Activated T-helper 1 cell treated with anti-CD3 and anti-CD28 coated beads, Interleukin-12 subunit alpha, Interleukin-12 subunit beta, Interleukin-2, Interleukin-4 antibody, amounts not matched to agents 30 ng/mL and 10 ng/mL and 1 ng/mL, durations not matched to agents 14 hours and 24 hours and 36 hours (primary cell): ENCODE results near the gene LKAAEAR1. TPM values are rescaled to one million over a fixed set of nuclear protein-coding genes. Genes with fewer than 3 reads are reported as not detected.

Experiments
- DNase-seq: peaks from one replicate; pipeline ENCODE4 v3.0.0; 2021; ENCODE audit warnings: low spot score
- H3K27ac Mint-ChIP-seq: one replicate; pipeline ENCODE4 v1.8.0; 2021; ENCODE audit warnings: mild to moderate bottlenecking, mixed read lengths
- H3K27me3 Mint-ChIP-seq: one replicate; pipeline ENCODE4 v1.8.0; 2022; ENCODE audit warnings: mild to moderate bottlenecking, moderate library complexity, mixed read lengths; ENCODE audit not compliant: insufficient read depth
- H3K36me3 Mint-ChIP-seq: one replicate; pipeline ENCODE4 v1.8.0; 2021; ENCODE audit warnings: low read depth, mixed read lengths
- H3K4me1 Mint-ChIP-seq: one replicate; pipeline ENCODE4 v1.8.0; 2021; ENCODE audit warnings: low read depth, mixed read lengths
- H3K4me3 Mint-ChIP-seq: one replicate; pipeline ENCODE4 v1.8.0; 2021; ENCODE audit warnings: mild to moderate bottlenecking, moderate library complexity, mixed read lengths
- H3K9me3 Mint-ChIP-seq: one replicate; pipeline ENCODE4 v1.8.0; 2021; ENCODE audit warnings: mixed read lengths
- intact Hi-C: fragments of 100-400 bp; cut with micrococcal nuclease; formaldehyde crosslinking; loops from one replicate; pipeline ENCODE4 v1.15.1; 2024
- total RNA-seq: library from RNA; stranded (reverse); gene quantifications from 2 replicates; pipeline ENCODE4 v1.2.3, GENCODE V29; 2022

Gene LKAAEAR1
- total RNA-seq, 1 donor from 2014 or later = 0.31 TPM

DNA sequence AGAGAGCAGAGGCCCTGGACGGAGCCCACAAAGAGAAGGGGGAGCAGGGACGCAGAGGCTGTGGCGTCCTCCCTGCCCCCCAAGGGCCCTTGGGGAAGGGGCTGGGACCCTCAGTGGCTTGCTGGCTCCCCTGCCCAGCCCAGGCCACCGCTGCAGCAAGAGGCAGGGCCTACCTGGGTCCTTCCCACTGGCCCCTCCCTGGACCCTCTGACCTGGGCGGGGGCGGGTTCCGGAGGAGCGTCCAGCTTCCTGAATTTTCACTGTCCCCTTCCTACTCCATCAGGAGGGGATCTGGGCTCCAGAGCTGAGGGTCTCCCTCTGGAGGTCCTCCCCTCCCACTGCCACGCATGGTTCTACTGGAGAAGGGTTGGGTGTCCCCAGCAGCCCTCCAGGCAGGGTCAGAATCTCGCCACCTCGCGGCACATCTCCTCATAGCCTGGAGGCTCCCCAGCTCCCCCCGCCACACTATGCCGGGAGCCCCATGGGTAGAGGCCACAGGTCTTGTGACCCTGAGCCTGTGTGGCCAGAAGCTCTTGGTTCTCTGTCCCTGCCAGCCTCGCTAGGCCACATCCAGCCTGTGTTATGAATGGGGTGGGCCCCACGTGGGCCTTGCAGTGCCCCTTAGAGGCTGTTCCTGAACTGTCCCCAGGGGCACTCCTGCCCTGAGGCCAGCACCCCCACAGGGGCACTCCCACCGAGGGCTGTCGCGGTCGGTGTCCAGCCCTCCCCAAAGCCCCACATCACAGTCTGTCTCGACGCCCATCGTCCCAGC, 33.8 kb downstream of the LKAAEAR1 start:
- DNase-seq = no peak
- Mint-ChIP-seq H3K4me1 (peaks cover 14% of the 10 kb centered on the region), H3K27me3 (peaks cover 25% of the 10 kb centered on the region), H3K36me3 (peaks cover 3% of the 10 kb centered on the region), H3K9me3 (no peaks in the 10 kb centered on the region), H3K27ac (no peak overlapping the region), H3K4me3 (peak overlapping the region; percentile 26)
- intact Hi-C loops = no loop called here

DNA sequence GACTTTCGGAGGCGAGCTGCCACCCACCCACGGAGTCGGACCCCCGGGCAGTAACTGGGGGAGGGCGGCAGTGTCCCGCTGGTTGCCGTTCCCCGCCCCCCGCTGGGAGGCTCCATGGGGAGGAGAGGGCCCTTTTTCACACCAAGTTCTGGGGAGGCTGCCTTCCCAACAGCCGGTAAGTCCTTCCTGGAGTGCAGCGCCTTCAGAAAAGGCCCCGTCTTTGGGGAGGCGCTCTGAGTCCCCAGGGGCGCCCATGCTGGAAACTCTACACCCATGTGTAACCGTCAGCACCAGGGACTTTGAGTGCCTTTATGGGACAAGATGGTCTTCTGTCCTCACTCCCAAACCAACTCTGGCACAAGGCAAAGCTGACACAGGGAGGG, 34.3 kb downstream of the LKAAEAR1 start:
- H3K4me3 Mint-ChIP-seq = peak overlapping the region; percentile 30
- no peak for DNase-seq
- intact Hi-C loops = no loop called here
- peaks cover 25% of the 10 kb centered on the region for H3K27me3 Mint-ChIP-seq
- no peaks in the 10 kb centered on the region for H3K9me3 Mint-ChIP-seq
- H3K36me3 Mint-ChIP-seq = peaks cover 3% of the 10 kb centered on the region
- no peak overlapping the region for H3K27ac Mint-ChIP-seq
- peaks cover 9% of the 10 kb centered on the region for H3K4me1 Mint-ChIP-seq

DNA sequence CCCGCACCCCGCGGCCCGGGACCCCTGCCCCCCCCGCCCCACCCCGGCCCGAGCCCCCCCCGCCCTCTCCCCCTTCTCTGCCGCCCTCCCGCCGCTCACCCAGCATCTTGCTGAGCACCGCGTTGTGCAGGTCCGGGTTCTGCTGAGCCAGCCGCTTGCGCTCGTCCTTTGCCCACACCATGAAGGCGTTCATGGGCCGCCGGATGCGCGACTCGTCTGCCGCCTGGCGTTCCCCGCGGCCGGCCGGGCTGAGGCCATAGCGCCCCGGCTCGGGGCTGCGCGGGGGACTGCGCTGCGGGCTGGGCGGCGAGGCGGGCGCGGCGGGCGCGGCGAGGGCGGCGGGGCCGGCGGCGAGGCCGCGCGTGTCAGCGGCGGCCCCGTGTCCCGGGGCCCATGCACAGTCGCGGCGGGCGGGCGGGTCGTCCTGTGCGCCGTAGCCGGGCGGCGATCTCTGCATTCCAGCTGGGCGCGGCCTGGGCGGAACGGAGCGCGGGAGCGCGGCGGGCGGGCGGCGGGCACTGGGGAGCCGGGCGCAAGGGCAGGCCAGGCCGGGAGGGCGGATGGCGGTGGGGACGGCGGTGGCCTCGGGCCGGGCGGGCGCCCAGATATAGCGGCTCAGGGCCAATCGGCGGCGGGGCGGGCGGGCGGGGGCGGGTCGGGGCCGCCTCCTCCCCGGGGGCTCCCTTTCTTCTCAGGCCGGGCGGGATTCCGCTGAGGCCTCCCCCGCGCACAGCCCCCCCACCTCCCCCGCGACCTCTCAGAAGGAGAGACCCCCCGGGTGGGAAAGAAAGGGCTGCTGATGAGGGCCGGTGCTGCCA, 34.9 kb downstream of the LKAAEAR1 start, which contains the start of gene SOX18:
Gene SOX18, minus strand, starts transcription at position 580 of the 818 bp plus-strand sequence. Its CDS starts 123 bp downstream, at position 457.
- peaks cover 3% of the 10 kb centered on the region for H3K36me3 Mint-ChIP-seq
- intact Hi-C loops = no loop called here
- peak within 1 kb of the TSS; percentile 66 for H3K4me3 Mint-ChIP-seq
- DNase-seq = no peak
- H3K27me3 Mint-ChIP-seq = peaks cover 25% of the 10 kb centered on the region
- H3K4me1 Mint-ChIP-seq = peaks cover 14% of the 10 kb centered on the region
- no peaks in the 10 kb centered on the region for H3K9me3 Mint-ChIP-seq
- H3K27ac Mint-ChIP-seq = no peak within 1 kb of the TSS

DNA sequence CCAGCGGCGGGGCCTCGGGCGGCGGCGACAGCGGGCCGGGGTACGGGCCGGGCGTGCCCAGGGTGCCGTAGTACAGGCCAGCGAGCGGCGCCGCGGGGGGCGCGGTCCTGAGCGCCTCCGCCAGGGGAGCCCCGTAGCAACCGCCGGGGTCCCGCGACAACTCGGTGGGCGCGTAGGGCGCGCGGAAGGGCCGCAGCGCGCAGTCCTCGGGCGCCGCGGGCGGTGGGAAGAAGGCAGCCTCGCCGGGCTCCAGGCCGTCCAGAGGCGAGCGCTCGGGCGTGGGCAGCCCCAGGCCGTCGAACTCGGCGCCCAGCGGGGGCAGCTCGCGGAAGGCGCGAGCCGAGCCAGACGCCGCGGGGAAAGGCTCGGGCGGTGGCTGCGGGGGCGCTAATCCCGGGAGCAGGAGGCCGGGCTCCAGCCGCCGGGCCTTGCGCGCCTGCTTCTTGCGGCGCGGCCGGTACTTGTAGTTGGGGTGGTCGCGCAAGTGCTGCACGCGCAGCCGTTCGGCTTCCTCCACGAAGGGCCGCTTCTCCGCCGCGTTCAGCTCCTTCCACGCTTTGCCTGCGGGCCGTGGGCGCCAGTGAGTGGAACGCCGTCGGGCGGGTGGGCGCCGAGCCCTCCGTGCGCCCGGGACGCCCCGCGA, 35.7 kb downstream of the LKAAEAR1 start:
- Mint-ChIP-seq H3K4me3 (no peak overlapping the region), H3K9me3 (no peaks in the 10 kb centered on the region), H3K27me3 (peaks cover 25% of the 10 kb centered on the region), H3K4me1 (peaks cover 21% of the 10 kb centered on the region), H3K27ac (no peak overlapping the region), H3K36me3 (peaks cover 3% of the 10 kb centered on the region)
- intact Hi-C loops = no loop called here
- no peak for DNase-seq

DNA sequence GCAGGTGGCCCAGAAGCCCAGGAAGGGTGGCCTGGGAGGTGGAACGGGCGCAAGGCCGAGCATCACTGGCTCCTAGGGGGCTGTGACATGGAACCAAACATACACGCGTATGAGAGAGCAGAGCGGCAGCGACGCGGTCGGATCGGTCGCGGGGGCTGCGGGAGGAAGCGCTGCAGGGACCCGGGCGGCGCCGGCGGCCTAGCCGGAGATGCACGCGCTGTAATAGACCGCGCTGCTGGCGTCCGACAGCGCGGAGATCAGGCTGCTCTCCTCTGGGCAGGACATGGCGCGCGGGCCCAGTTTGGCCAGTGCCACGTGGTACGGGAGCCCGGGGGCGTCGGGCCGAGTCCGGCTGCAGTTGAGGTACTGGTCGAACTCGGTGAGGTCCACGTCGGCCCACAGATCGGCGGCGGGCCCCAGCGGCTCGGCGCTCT, 36.2 kb downstream of the LKAAEAR1 start:
- Mint-ChIP-seq H3K36me3 (peaks cover 3% of the 10 kb centered on the region), H3K27ac (no peak overlapping the region), H3K4me1 (peaks cover 21% of the 10 kb centered on the region), H3K4me3 (peak overlapping the region; percentile 33), H3K27me3 (peaks cover 25% of the 10 kb centered on the region), H3K9me3 (no peaks in the 10 kb centered on the region)
- DNase-seq = no peak
- intact Hi-C loops = no loop called here

DNA sequence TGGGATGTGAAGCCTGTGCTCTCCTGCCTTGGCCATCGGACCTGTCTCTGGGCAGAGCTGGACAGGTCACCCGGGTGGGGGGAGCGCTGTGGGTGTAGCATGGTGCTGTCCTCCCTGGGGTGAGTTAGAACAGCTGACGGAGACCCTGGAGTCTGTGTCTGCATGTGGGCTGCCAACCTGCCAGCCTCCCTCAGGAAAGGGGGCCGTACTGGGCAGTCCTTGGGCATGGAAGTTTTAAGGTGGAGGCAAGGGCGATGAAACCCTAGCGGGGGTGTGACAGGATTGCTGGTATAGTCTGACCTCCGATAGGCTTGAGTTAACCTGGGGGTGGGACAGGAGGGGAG, 37.2 kb downstream of the LKAAEAR1 start:
- Mint-ChIP-seq H3K36me3 (peaks cover 3% of the 10 kb centered on the region), H3K27me3 (peaks cover 25% of the 10 kb centered on the region)
- DNase-seq = no peak

DNA sequence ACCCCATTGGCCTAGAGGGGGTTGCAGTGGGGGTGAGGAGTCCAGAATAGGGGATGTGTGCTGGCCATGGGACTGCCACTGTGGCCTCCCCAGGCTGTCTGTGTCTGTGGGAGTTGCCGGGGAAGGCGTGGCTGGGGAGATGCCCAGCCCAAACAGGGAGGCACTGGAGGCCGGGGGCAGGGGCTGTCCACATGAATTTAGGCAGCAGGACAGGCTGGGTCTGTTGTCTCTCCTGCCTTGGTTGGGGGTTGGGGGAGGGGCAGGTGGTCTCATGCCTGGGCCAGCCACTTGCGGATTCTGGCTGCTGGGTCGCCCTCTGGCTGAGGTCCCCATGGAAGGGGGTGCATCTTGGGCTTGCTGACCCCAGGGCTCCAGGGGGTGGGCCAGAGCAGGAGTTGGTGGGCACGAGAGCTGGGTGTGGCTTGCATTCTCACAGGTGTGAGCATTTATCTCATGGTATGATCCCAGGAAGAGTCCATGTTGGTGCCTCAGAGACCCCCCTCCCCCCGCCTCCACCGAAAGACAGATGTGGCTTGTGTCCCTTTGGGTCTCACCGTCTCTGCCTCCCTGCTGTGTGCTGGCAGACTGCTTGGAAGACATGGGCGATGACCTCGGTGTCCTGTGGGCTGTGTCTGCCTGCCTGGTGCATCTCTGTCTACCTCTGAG, 38.7 kb downstream of the LKAAEAR1 start:
- intact Hi-C loops = no loop called here
- Mint-ChIP-seq H3K9me3 (no peaks in the 10 kb centered on the region), H3K27me3 (peaks cover 22% of the 10 kb centered on the region), H3K36me3 (peaks cover 3% of the 10 kb centered on the region), H3K4me3 (no peak overlapping the region), H3K4me1 (peaks cover 26% of the 10 kb centered on the region), H3K27ac (no peak overlapping the region)
- no peak for DNase-seq

More for the DNA sequence above, 37.2 kb downstream of the LKAAEAR1 start:
- Mint-ChIP-seq H3K9me3 (no peaks in the 10 kb centered on the region), H3K4me1 (peaks cover 21% of the 10 kb centered on the region), H3K4me3 (no peak overlapping the region), H3K27ac (no peak overlapping the region)
- intact Hi-C loops = no loop called here

DNA sequence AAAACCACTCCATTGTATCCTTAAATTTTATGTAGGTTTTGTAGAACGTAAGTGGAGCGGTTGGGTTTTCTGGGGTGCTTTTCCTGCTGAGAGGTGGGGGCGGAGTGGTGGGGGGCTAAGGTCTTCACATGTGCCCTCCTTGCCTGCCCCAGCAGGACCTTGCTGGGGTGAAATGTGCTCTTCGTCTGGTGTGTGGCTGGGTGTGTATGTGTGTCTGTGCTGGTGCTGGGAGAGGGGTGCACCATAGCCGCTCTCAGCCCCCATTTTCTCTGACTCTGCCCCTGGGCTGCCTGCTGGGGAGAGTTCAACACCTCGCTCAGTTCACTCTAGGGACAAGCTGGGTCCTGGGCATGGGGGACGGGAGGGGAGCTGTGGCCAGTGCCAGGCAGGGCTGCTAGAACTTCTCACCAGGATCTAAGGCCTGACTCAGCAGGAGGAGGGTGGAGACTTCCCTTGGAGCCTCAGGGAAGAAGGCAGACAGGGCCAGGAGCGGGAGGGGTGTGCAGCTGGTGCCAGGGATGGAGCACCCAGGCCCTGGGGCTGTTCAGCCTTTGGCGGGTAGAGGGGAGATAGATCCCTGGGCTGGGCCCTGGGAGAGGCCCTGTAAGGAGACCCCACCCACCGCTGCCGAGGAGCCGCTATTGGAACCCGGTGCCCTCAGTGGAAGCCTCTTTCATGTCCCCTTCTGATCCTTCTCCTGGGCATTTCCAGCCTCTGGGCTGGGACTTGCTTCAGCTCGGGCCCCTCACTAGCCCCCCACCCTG, 39.5 kb downstream of the LKAAEAR1 start:
- Mint-ChIP-seq H3K4me1 (peaks cover 32% of the 10 kb centered on the region), H3K4me3 (no peak overlapping the region), H3K9me3 (no peaks in the 10 kb centered on the region), H3K27ac (no peak overlapping the region), H3K27me3 (peaks cover 26% of the 10 kb centered on the region), H3K36me3 (peaks cover 3% of the 10 kb centered on the region)
- intact Hi-C loops = loop anchor here (5.0 kb wide), 1 partner anchor 307 kb away; the partner anchor contains the start of genes LIME1 and SLC2A4RG
- no peak for DNase-seq

DNA sequence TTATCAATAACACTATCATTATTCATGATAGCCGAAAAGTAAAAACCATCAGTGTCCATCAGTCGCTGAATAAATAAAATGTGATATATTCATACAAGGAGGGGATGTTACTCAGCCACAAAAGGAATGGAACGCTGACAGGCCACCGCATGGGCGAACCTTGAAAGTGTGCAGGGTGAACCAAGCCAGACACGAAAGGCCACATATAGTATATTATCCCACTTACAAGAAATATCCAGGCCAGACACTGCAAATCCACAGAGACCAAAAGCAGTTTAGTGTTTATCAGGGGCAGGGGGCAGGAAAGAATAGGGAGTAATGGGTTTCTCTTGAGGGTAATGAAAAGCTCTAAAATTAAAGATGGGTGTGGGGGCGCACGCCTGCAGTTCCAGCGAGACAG, 40.4 kb downstream of the LKAAEAR1 start:
- Mint-ChIP-seq H3K9me3 (no peaks in the 10 kb centered on the region), H3K27ac (no peak overlapping the region), H3K27me3 (peaks cover 24% of the 10 kb centered on the region), H3K36me3 (peaks cover 3% of the 10 kb centered on the region), H3K4me1 (peaks cover 36% of the 10 kb centered on the region), H3K4me3 (peak overlapping the region; percentile 61)
- DNase-seq = no peak
- intact Hi-C loops = loop anchor here (5.0 kb wide), 1 partner anchor 306 kb away; the partner anchor contains the start of genes LIME1 and SLC2A4RG

DNA sequence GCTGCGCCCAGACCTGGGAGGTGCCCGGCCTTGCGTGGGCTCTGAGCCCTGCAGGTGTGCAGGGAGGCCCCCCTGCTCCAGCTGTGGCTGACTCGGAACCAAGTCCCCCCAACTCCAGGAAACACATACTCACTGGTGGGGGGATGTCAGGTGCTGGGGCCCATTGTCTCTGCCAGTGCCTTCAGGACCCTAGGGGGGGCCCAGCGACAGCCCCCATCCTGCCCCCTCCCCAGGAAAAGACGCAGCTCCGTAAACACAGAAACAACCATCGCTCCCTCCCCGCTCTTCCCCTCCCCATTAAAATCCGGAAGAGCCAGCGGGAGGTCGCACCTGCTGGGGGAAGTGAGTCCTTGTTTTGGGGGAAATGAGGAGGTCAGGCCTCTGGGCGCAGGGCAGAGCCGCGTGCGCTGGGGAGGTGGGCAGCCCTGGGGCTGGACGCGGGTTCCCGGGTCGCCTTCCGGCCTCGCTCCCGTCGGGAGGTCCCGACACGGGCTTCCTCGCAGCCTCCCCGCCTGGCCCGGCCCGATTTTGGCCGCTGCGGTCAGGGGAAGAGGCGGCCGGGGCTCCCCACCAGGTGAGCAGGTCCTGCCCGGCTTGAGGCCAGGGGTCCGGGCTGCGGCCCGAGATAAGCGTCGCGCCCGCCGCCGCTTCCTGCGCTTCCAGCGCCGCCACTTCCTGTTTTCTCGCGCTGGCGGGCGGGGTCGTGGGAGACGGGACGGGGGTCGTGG, 42.0 kb downstream of the LKAAEAR1 start:
- intact Hi-C loops = loop anchor here (5.0 kb wide), 1 partner anchor 305 kb away; the partner anchor contains the start of genes LIME1 and SLC2A4RG
- Mint-ChIP-seq H3K9me3 (no peaks in the 10 kb centered on the region), H3K27ac (peak overlapping the region; percentile 76), H3K4me1 (peaks cover 42% of the 10 kb centered on the region), H3K36me3 (peaks cover 3% of the 10 kb centered on the region), H3K27me3 (peaks cover 17% of the 10 kb centered on the region), H3K4me3 (peak overlapping the region; percentile 77)
- no peak for DNase-seq

DNA sequence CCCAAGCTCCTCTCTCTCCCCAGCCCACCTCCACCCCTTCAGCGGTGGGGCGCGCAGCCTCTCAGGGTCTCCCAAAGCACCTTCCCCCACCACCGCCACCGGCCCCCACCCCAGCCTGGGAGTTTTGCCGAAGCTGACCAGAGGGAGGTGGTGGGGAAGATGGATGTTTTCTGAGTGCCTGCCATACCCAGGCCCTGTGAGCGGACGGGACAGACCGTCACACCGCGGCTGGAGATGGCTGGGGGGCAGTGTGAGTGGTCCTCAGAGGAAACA, 42.5 kb downstream of the LKAAEAR1 start:
- DNase-seq = no peak
- H3K27me3 Mint-ChIP-seq = peaks cover 12% of the 10 kb centered on the region
- H3K36me3 Mint-ChIP-seq = peaks cover 3% of the 10 kb centered on the region
- no peaks in the 10 kb centered on the region for H3K9me3 Mint-ChIP-seq
- H3K4me3 Mint-ChIP-seq = peak overlapping the region; percentile 77
- H3K27ac Mint-ChIP-seq = no peak overlapping the region
- intact Hi-C loops = loop anchor here (5.0 kb wide), 1 partner anchor 304 kb away; the partner anchor contains the start of genes LIME1 and SLC2A4RG
- peaks cover 47% of the 10 kb centered on the region for H3K4me1 Mint-ChIP-seq
